ENCODE measurements around the gene CHD1L. TPM values are rescaled to one million over a fixed set of nuclear protein-coding genes. Genes with fewer than 3 reads are reported as not detected.

The CHD1L gene
- total RNA-seq, 3 donors from 2014 or later = 33.8 to 40.0 (median 34.5) TPM

GRCh38 chr1:147336291-147336690 is 93.8 kb downstream of the CHD1L start:
- Histone ChIP-seq H3K4me1 (ENCODE audit: low read depth) (no peaks in the 10 kb centered on the region), H3K36me3 (ENCODE audit: low read depth) (no peaks in the 10 kb centered on the region), H3K9me3 (no peaks in the 10 kb centered on the region), H3K4me3 (no peak overlapping the region)
- DNase-seq = no peak
- TF ChIP-seq CTCF (IDR thresholded peaks at IDR 0.05) = no peak
- ATAC-seq = no peak
- intact Hi-C loops (cut with DNase I, micrococcal nuclease) = no loop called here

GRCh38 chr1:147337040-147337630 is 94.7 kb downstream of the CHD1L start:
- intact Hi-C loops (cut with DNase I, micrococcal nuclease) = no loop called here
- Histone ChIP-seq H3K9me3 (no peaks in the 10 kb centered on the region), H3K4me3 (no peak overlapping the region), H3K4me1 (ENCODE audit: low read depth) (no peaks in the 10 kb centered on the region), H3K36me3 (ENCODE audit: low read depth) (no peaks in the 10 kb centered on the region)
- no peak for DNase-seq
- ATAC-seq = no peak
- TF ChIP-seq CTCF (IDR thresholded peaks at IDR 0.05) = no peak

- no peaks in the 10 kb centered on the region for H3K4me1 ChIP-seq (ENCODE audit: low read depth)
- no peak overlapping the region for H3K4me3 ChIP-seq
- DNase-seq = no peak
- no peak for TF ChIP-seq CTCF (IDR thresholded peaks at IDR 0.05)
- no peaks in the 10 kb centered on the region for H3K36me3 ChIP-seq (ENCODE audit: low read depth)
- no peak for ATAC-seq
- intact Hi-C loops (cut with DNase I, micrococcal nuclease) = no loop called here
- no peaks in the 10 kb centered on the region for H3K9me3 ChIP-seq
Observed at GRCh38 chr1:147338571-147338970, 96.1 kb downstream of the CHD1L start.

GRCh38 chr1:147341246-147341645 is 98.8 kb downstream of the CHD1L start:
- DNase-seq (no peak), ATAC-seq (no peak)
- Histone ChIP-seq H3K4me1 (ENCODE audit: low read depth) (no peaks in the 10 kb centered on the region), H3K36me3 (ENCODE audit: low read depth) (no peaks in the 10 kb centered on the region), H3K4me3 (no peak overlapping the region), H3K9me3 (no peaks in the 10 kb centered on the region)
- TF ChIP-seq CTCF (IDR thresholded peaks at IDR 0.05) = no peak
- intact Hi-C loops (cut with DNase I, micrococcal nuclease) = no loop called here

Other genes with a start within 250 kb of the CHD1L start
- gene PRKAB2, start 70.2 kb upstream of the CHD1L start, total RNA-seq = 10 to 100 TPM; 16.6 to 27.2 (median 20.2) TPM
- gene FMO5, start 17.3 kb upstream of the CHD1L start, total RNA-seq = 100 to 1,000 TPM in 1 of 3 donors, 10 to 100 TPM in 2; 25.2 to 111 (median 55.7) TPM